ENCODE data around the gene ZCCHC13.
"Not testable (repeated sequence)": the region's sequence is repeated elsewhere in the genome, so short reads cannot be mapped to it uniquely, and the experiment has no call there.

ZCCHC13 gene

GRCh38 chrX:74321191-74321590 lies 17.2 kb downstream of the ZCCHC13 start:
- no peak for DNase-seq (ENCODE audit: low read depth in 2 of 2)

GRCh38 chrX:74324131-74324530 lies 20.2 kb downstream of the ZCCHC13 start:
- DNase-seq (ENCODE audit: low read depth in 2 of 2), result no peak

- no peak for DNase-seq (ENCODE audit: low read depth in 2 of 2)
Measured at GRCh38 chrX:74325130-74326059, 21.4 kb downstream of the ZCCHC13 start.

GRCh38 chrX:74338852-74339251 lies 34.9 kb downstream of the ZCCHC13 start:
- no peak for DNase-seq (ENCODE audit: low read depth in 2 of 2)

GRCh38 chrX:74340051-74340450 lies 36.1 kb downstream of the ZCCHC13 start:
- no peak for DNase-seq (ENCODE audit: low read depth in 2 of 2)

- not testable (repeated sequence) for DNase-seq (ENCODE audit: low read depth in 2 of 2)
Measured at GRCh38 chrX:74342211-74342610, 38.2 kb downstream of the ZCCHC13 start.

GRCh38 chrX:74343343-74344279 lies 39.6 kb downstream of the ZCCHC13 start:
- peak; percentile 3 to 23 for DNase-seq (ENCODE audit: low read depth in 2 of 2)

- DNase-seq (ENCODE audit: low read depth in 2 of 2), result no peak
Measured at GRCh38 chrX:74344280-74344622, 40.3 kb downstream of the ZCCHC13 start.

- DNase-seq (ENCODE audit: low read depth in 2 of 2), result no peak
Measured at GRCh38 chrX:74346088-74346487, 42.1 kb downstream of the ZCCHC13 start.

- no peak for DNase-seq (ENCODE audit: low read depth in 2 of 2)
Measured at GRCh38 chrX:74349387-74349786, 45.4 kb downstream of the ZCCHC13 start.

GRCh38 chrX:74351760-74352159 lies 47.8 kb downstream of the ZCCHC13 start:
- no peak for DNase-seq (ENCODE audit: low read depth in 2 of 2)

- DNase-seq (ENCODE audit: low read depth in 2 of 2), result no peak
Measured at GRCh38 chrX:74353984-74354383, 50.0 kb downstream of the ZCCHC13 start.
